Right ventricle myocardium inferior (tissue), 1 donor: ENCODE results near the gene PLEKHA4. TPM values are rescaled to one million over a fixed set of nuclear protein-coding genes. Genes with fewer than 3 reads are reported as not detected.
A peak's percentile ranks its signal among the peaks of the same experiment; 100 is the strongest.
"Not testable (repeated sequence)": the region's sequence is repeated elsewhere in the genome, so short reads cannot be mapped to it uniquely, and the experiment has no call there.

ENCODE experiments used
- ATAC-seq: fragments of 200-7000 bp; cut with Tn5 transposase; one replicate; pipeline ENCODE4 v1.9.1; 2020; ENCODE audit warnings: mild to moderate bottlenecking, moderate library complexity
- DNase-seq: peaks from one replicate; pipeline ENCODE4 v3.0.0; 2021; ENCODE audit errors: missing footprints
- intact Hi-C: fragments of 100-400 bp; cut with DNase I; formaldehyde crosslinking; loops from one replicate; pipeline ENCODE4 v1.11.0; 2022
- total RNA-seq: library from RNA; stranded (reverse); fragmentation: NEBNext Ultra II Directional; extraction: Animal tissue kit (Norgen Biotek cat#: 25700); gene quantifications from one replicate; pipeline ENCODE4 v1.2.1, GENCODE V29; 2021
- donor health status: DM: no; HTN: yes; CAD: no; lungs with severe emphysema.

Gene PLEKHA4
- total RNA-seq, 1 donor from 2014 or later = 23.8 TPM

DNA sequence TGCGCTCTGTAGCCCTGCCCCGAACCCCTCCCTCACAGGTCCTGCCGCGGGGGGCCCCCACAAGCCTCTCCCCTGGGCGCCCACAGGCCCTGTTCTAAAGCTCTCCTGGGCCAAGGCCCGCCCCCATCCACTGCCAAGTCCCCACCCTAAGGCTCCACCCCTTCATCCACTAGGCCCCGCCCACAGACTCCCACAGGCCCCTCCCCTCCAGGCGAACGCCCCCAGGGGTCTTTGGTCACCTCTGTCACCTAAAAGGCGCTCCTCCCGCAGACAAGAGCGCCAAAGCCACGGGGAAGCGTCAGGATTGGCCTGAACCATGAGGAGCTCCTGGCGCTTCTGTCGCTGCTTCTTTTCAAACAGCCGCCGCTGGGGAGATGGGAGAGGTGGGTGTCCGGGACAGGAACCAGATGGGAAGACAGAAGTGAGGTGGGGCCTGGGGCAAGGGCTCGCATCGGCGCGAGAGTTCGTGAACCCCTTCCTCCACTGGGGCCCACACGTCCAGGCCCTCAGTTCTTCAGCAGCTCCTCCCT is 27.8 kb upstream of the PLEKHA4 start:
- peak; percentile 84 for DNase-seq
- intact Hi-C loops = no loop called here
- peak; percentile 51 for ATAC-seq

GRCh38 chr19:48895226-48895625 is 26.8 kb upstream of the PLEKHA4 start:
- DNase-seq (no peak), ATAC-seq (no peak)
- intact Hi-C loops = no loop called here

- DNase-seq (no peak), ATAC-seq (no peak)
- intact Hi-C loops = no loop called here
Observed at GRCh38 chr19:48890551-48890950, 22.1 kb upstream of the PLEKHA4 start.

GRCh38 chr19:48889496-48889895 is 21.1 kb upstream of the PLEKHA4 start:
- intact Hi-C loops, ATAC-seq, DNase-seq: not testable (repeated sequence)

DNA sequence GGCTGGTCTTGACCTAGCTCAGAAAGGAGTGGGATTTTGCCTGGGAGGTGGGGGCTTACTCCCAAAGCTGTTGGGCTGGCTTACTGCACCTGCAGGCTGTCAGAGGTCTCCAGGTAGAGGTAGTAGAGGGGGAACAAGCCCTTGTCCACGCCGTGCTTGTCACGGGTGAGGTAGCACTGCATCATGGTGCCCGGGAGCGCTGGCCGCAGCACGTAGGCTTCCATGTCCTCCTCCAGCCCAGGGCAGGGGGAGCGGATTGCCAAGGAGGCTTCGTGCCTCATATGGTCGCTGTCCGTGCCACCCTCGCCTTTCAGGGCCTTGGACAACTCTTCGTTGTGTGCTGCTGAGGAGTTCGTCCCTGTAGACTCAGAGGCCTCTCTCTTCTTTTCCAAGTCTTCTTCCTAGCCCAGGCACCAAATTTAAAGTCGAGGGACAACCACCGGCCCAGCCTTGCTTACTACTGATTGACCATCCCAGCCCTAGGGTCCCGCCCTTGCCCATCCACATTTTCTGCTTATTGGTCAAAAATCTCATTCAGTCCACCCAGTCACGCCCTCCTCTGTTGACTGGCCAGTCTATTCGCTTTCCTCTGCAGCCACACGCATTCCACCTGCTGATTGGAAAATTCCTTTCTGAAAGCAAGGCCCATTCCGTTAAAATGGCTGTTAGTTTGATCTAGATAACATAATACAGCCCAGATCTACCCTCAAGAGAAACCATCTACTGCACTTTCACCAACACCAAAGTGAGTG is 19.6 kb upstream of the PLEKHA4 start:
- DNase-seq = no peak
- ATAC-seq = no peak
- intact Hi-C loops = no loop called here

GRCh38 chr19:48883726-48884125 is 15.3 kb upstream of the PLEKHA4 start:
- ATAC-seq = no peak
- no peak for DNase-seq
- intact Hi-C loops = no loop called here

DNA sequence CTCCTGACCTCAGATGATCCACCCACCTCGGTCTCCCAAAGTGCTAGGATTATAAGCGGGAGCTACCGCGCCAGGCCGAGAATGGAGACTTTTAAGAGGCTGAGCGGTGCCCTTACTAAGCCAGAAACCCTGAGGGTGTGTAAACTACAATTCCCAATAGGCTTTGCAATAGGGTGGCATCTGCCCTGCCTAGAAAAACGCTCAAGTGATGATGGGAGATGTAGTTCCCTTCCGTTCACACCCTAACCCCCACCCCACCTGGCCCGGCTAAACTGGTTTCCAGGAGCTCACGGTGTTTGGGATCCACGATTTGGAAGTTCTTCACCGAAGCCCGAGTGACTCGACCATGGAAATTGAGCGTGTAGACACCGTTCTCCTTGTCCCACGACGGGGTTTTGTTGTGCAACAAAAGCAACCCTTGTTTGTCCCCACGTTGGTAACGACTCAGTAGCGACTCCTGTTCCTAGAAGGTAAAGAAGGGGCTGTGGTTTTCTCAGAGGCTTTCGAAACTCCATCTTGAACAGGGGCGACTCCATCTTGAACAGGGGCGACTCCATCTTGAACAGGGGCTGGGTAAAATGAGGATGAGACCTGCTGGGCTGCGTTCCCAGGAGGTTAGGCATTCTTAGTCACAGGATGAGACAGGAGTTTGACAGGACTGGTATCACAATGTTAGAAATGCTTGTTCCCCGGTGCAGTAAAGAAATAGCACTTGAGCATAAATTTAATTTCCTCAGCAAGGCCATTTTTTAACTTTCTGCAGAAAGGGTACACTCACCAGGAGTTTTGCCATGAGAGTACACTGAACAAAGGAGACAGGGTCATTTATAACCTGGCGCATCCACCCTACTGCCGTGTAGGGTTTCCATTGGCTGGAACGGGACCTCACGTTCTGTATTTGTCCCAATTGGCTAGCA is 13.6 kb upstream of the PLEKHA4 start:
- intact Hi-C loops = no loop called here
- DNase-seq = no peak
- no peak for ATAC-seq

GRCh38 chr19:48879696-48880095 is 11.3 kb upstream of the PLEKHA4 start:
- intact Hi-C loops = not testable (repeated sequence)

DNA sequence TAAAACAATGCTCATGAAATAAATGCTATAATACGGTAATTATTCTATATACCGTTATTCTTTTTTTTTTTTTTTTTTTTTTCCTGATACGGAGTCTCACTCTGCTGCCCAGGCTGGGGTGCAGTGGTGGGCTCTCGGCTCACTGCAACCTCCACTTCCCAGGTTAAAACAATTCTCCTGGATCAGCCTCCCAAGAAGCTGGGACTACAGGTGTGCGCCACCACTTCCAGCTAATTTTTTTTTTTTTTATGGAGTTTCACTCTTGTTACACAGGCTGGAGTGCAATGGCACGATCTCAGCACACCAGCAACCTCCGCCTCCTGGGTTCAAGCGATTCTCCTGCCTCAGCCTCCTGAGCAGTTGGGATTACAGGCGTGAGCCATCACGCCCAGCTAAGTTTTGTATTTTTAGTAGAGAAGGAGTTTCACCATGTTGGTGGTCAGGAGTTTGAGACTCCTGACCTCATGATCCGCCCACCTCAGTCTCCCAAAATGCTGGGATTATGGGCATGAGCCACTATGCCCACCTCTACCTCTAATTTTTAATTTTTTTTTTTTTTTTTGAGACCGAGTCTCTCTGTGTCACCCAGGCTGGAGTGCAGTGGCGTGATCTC is 10.7 kb upstream of the PLEKHA4 start:
- DNase-seq = no peak
- intact Hi-C loops = no loop called here
- no peak for ATAC-seq

More at GRCh38 chr19:48879696-48880095, 11.3 kb upstream of the PLEKHA4 start:
- DNase-seq, ATAC-seq: not testable (repeated sequence)

DNA sequence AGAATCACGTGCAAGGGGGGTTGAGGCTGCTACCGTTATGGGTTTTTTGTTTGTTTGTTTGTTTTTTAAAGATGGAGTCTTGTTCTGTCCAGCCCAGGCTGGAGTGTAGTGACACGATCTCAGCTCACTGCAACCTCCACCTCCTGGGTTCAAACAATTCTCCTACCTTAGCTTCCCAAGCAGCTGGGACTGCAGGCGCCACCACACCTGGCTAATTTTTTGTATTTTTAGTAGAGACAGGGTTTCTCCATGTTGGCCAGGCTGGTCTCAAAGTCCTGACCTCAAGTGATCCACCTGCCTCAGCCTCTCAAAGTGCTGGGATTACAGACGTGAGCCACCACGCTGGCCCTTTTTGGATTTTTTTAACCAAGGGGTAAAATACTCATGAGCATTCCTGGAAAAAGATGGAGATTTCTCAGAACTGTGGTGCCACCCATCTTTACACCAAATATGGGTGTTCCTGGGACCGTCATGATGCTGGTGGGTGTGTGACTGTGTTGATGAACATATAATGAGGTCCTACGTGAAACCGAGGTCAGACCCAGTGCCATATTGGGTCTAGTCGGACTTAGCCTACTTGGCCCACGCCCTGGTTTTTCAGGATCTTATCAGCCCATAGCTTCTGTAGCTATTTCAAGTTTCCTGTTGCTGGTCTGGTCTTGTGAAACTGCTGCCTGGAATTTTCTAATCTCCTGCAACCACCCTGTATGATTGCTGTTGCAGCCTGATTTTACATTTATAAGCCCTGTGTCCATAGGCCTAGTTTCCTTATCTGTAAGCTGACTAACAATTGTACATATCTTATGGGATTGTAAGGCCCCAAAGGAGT is 10.0 kb upstream of the PLEKHA4 start:
- DNase-seq (no peak), ATAC-seq (peak; percentile 65)
- intact Hi-C loops = no loop called here

DNA sequence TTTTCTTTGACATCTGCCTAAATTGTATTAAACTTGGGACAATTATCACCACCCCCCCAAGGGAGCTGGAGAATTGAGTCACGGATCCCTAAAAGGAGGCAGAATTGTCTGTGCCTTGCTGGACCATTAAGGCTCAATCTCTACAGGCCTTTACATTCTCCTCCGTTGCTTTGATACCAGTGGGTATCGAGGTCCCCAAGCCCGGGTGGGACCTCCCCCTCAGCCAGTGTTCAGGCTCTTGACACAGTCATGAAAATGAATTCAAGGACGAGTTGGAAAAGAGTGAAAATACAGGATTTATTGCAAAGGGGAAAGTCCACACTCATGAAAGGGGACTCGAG is 9.4 kb upstream of the PLEKHA4 start:
- ATAC-seq (no peak), DNase-seq (no peak)
- intact Hi-C loops = no loop called here

DNA sequence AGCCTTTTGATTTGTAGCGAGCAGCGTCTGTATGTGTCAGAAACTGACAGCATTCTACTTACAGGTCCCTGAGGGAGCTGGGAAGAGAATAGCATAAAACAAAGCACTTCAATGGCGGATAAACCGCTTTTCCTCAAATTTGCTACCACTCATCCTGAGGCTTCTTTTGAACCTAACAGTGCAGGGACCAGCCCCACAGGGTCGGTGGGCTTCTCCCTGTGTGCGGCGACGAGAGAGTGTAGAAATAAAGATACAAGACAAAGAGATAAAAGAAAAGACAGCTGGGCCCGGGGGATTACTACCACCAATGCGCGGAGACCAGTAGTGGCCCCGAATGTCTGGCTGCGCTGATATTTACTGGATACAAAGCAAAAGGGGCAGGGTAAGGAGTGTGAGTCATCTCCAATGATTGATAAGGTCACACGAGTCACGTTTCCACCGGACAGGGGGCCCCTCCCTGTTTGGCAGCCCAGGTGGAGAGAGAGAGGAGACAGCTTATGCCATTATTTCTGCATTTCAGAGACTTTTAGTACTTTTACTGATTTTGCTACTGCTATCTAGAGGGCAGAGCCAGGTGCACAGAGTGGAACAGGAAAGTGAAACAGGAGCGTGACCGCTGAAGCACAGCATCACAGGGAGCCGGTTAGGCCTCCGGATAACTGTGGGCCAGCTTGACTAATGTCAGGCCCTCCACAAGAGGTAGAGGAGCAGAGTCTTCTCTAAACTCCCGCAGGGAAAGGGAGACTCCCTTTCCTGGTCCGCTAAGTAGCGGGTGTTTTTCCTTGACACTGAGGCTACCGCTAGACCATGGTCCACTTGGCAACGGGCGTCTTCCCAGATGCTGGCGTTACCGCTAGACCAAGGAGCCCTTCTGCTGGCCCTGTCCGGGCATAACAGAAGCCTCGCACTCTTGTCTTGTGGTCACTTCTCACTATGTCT is 7.9 kb upstream of the PLEKHA4 start:
- ATAC-seq, DNase-seq, intact Hi-C loops: not testable (repeated sequence)

DNA sequence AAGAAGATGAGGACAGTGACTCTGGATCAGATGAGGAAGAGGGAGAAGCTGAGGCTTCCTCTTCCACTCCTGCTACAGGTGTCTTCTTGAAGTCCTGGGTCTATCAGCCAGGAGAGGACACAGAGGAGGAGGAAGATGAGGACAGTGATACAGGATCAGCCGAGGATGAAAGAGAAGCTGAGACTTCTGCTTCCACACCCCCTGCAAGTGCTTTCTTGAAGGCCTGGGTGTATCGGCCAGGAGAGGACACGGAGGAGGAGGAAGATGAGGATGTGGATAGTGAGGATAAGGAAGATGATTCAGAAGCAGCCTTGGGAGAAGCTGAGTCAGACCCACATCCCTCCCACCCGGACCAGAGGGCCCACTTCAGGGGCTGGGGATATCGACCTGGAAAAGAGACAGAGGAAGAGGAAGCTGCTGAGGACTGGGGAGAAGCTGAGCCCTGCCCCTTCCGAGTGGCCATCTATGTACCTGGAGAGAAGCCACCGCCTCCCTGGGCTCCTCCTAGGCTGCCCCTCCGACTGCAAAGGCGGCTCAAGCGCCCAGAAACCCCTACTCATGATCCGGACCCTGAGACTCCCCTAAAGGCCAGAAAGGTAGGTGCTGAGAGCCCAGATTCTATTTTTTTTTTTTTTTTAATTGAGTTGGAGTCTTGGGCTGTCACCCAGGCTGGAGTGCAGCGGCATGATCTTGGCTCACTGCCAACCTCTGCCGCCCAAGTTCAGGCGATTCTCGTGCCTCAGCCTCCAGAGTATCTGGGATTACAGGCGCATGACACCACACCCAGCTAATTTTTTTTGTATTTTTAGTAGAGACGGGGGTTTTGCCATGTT is 6.1 kb upstream of the PLEKHA4 start:
- intact Hi-C loops = loop anchor here (2.0 kb wide), 1 partner anchor 26 kb away; the partner anchor contains the start of gene NUCB1
- no peak for ATAC-seq
- no peak for DNase-seq

GRCh38 chr19:48873476-48874302 is 5.3 kb upstream of the PLEKHA4 start:
- no peak for DNase-seq
- intact Hi-C loops = loop anchor here (2.0 kb wide), 2 partner anchors 27 to 91 kb away; partner anchors contain the start of genes FTL and NUCB1
- peak; percentile 2 for ATAC-seq

GRCh38 chr19:48872884-48873475 is 4.6 kb upstream of the PLEKHA4 start:
- intact Hi-C loops = loop anchor here (2.0 kb wide), 1 partner anchor 92 kb away; the partner anchor contains the start of gene FTL
- DNase-seq (peak; percentile 88), ATAC-seq (peak; percentile 73)
